CD4-positive, alpha-beta T cell treated with Interleukin-15 for 1 hour (primary cell): ENCODE results near the gene KIAA0825.

Experiments
- DNase-seq: peaks from one replicate; pipeline ENCODE4 v3.0.0-alpha.2; 2020

KIAA0825 gene

GRCh38 chr5:94499806-94500205, 118.6 kb downstream of the KIAA0825 start:
- DNase-seq, result no peak

GRCh38 chr5:94498199-94498598, 120.2 kb downstream of the KIAA0825 start:
- DNase-seq, result no peak

- DNase-seq, result no peak
Measured at GRCh38 chr5:94485067-94485466, 133.3 kb downstream of the KIAA0825 start.

DNA sequence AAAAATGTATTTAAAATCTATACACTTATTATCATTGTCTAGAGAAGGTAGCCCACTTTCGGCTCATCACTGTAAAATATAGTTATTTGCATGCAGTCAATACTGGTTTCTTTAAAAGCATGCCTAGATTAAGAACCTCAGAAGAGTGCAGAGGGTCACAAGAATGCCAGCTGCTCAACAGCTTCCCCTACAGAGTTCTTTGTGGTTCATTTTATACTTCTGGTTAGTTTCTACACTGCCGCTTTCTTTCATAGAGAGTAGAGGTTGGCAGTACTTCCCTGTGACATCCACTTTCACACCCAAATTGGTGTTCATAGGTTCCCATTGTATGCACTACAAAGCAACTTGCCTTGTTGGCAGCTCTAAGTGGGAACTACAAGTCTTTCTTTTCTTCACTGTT, 137.3 kb downstream of the KIAA0825 start:
- DNase-seq, result no peak

DNA sequence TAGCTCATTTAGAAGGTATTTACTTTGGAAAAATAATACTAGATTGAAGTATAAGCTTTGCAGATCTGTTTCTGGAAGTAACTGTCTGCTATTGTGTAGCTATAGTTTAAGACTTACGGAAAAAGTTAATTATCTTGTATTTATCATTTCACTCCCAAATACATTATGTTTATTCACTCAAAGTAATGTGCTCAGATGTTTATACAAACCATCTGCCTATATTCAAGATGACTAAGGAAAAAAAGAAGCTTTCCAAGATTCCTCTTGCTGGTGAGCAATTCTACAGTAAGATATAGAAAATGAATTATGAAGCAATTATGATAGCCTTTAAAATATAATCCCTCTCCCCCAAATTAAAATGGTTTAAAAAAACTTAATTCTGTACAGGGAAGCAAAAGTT, 137.9 kb downstream of the KIAA0825 start:
- no peak for DNase-seq

DNA sequence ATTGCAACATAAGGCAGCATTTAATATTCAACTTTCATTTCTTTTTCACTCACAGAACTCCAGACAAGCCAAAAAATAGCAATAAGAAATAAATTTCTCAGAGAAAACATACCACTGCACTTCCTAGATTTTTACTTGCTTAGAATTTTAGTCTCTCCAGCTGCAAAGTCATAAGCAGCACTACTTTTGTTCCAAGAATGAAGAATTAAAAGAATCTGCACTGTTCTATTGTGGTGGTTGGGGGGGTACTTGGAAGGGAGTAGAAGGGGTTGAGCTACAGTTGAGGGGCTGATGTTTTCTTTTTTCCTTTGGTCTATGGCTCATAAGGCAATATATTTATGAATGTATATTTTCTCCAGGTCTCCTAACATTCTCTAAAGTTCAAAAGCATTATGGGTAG, 144.5 kb downstream of the KIAA0825 start:
- DNase-seq, result no peak

- no peak for DNase-seq
Measured at GRCh38 chr5:94471521-94471920, 146.9 kb downstream of the KIAA0825 start.

- DNase-seq, result no peak
Measured at GRCh38 chr5:94470802-94471201, 147.6 kb downstream of the KIAA0825 start.

DNA sequence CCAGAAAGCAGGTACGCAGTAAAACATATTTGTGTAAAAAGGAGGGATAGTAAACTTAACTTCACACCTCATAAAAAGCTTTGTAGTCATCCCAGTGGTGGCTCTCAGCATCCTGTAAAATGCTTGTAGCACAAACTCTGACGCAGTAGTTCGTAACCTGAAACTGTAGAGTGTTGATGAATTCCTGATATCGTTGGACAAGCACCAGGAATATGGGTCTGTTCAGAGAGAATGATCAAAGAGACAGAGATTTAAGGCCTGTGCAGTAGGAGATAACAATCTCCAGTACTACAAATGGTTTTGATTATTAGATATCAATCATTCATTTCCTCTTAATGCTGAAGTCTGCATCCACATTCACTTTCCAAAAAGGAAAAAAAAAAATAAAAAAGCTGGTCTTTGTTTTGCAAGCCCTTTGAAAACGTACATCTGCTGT, 148.5 kb downstream of the KIAA0825 start:
- no peak for DNase-seq

- no peak for DNase-seq
Measured at GRCh38 chr5:94467954-94468930, 150.2 kb downstream of the KIAA0825 start.

GRCh38 chr5:94467346-94467953, 151.0 kb downstream of the KIAA0825 start:
- no peak for DNase-seq

GRCh38 chr5:94463739-94464138, 154.7 kb downstream of the KIAA0825 start:
- DNase-seq, result no peak

- no peak for DNase-seq
Measured at GRCh38 chr5:94461131-94461530, 157.3 kb downstream of the KIAA0825 start.

DNA sequence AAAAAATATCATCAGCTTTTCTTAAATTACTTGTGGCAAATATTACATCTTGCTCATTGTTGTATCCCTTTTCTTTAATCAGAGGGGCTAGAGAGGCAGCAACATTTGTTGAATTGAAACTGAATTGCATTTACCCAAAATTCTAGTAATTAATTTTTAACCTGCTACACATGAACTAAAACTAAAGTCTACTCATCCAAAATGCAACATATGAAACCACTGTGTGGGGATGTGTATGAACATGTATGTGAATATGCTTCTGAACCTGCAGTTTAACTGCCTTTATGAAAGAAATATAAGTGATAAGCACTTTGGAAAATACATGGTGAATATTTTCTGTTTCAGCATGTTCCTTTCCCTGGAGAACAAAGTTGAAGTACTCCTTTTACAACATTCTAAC, 158.5 kb downstream of the KIAA0825 start:
- no peak for DNase-seq

GRCh38 chr5:94457788-94458187, 160.6 kb downstream of the KIAA0825 start:
- no peak for DNase-seq

DNA sequence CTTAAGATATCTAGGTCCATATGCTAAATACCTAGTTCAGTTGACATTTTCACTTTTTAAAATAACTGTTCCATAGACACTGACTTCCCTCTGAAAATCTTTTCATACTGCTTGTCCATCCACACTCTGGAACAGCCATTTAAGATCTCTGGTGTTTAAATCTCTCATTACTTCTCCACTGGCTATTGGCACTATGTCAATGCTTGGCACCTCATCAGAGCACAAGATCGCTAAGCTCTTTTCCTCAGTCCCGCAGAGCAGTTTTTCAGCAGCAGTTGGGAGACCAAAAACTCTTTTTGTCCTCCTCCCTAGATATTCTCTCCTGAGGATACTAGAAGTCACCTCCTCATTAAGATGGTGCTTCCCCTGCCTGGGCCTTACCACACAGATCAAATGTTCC, 172.7 kb downstream of the KIAA0825 start:
- no peak for DNase-seq

DNA sequence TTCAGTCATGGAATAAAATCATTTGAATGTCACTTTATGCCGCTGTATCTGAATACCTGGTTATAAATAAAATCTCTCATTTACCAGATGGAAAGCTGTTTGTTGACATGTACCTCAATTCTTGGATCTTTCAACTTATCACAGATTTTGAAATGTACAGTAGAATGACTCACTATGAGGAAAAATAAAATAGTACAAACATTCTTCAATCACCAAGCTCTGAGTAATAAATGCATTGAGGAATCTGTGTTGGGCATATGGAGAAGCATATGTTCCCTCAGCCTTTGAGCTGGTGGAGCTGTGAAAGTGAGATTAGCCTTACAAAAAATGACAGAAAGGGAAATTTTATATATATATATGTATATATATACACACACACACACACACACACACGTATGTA, 175.4 kb downstream of the KIAA0825 start:
- no peak for DNase-seq

GRCh38 chr5:94442076-94442475, 176.3 kb downstream of the KIAA0825 start:
- DNase-seq, result no peak

DNA sequence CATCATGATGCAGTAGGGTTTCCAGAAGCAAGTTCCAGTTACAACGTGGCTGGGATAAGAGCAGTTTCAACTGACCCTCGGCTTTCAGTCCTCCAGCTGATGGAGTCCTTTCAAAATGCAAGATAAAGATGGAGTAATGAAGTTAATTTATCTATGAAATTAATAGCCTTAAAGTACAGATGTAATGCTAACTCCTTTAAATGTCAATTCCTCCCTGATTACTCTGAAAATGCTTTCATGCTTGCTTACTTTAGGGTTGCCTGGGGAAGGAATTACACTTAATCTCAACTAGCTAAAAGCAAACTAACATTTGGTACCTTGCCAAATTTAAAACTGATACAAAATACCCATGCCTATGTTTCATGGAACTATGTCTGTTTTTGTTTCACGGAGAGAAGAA, 178.4 kb downstream of the KIAA0825 start:
- DNase-seq, result no peak

- DNase-seq, result peak; percentile 20
Measured at GRCh38 chr5:94433397-94434163, 184.8 kb downstream of the KIAA0825 start.

- no peak for DNase-seq
Measured at GRCh38 chr5:94432499-94432898, 185.9 kb downstream of the KIAA0825 start.

DNA sequence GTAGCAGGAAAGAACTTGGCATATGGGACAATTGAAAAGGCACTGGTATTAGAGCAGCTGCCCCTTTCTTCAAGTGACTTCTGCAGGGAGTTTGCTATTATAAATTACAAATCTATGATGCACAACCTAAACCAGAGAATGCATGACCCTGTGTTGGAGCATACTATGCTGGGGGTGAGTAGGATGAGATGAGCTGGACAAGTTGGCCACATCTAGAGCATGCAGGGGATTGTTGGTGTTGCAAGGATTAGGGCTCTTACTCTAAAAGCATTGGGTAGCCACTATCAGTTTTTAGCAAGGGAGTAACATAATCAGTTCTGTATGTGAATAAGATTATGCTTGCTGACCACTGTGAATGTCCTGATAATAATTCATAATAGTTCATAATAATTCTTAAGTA, 186.7 kb downstream of the KIAA0825 start:
- DNase-seq, result no peak

DNA sequence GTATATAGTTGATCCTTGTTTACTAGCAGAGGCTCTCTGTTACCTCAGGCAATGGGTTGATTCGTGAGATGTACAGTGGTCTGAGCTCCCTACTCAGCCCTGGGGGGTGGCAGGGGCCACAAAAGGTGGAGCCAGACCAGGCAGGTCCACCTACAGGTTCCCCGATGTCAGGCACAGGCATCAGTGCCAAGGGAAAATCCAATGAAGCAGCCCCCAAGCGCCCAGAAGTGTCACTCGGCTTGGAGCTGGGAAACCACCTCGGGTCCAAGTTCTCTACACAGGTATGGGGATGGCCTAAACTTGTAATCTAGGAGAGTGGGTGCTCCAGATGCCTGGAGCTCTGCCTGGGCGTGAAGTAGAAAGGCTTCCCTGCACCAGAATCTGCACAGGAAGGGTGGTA, 188.8 kb downstream of the KIAA0825 start:
- no peak for DNase-seq

- no peak for DNase-seq
Measured at GRCh38 chr5:94425396-94425795, 193.0 kb downstream of the KIAA0825 start.
